BE2C (cell line): Measurements from ENCODE around the gene REXO1.

Experiments
- DNase-seq: peaks from one replicate; pipeline ENCODE4 v3.0.0-alpha.2; 2020
- H3K27me3 ChIP-seq: fragments of 250-450 bp; sonication (Bioruptor Pico); 2 replicates; pipeline ENCODE4 v1.5.1; 2020; ENCODE audit warnings: mild to moderate bottlenecking
- H3K36me3 ChIP-seq: fragments of 250-450 bp; sonication (Bioruptor Pico); 2 replicates; pipeline ENCODE4 v1.5.1; 2020; ENCODE audit warnings: mild to moderate bottlenecking
- H3K4me1 ChIP-seq: fragments of 250-450 bp; sonication (Bioruptor Pico); 2 replicates; pipeline ENCODE4 v1.5.1; 2020
- H3K4me3 ChIP-seq: 2 replicates; pipeline ENCODE4 v1.5.1; 2011; ENCODE audit warnings: low read depth, low read length
- H3K9me3 ChIP-seq: fragments of 250-450 bp; sonication (Bioruptor Pico); 2 replicates; pipeline ENCODE4 v1.5.1; 2020
- CTCF ChIP-seq: IDR thresholded peaks from 2 replicates; pipeline ENCODE4 v1.5.1; 2012; ENCODE audit warnings: mild to moderate bottlenecking, low read depth, low read length

REXO1 gene

GRCh38 chr19:1783874-1784273, 64.4 kb downstream of the REXO1 start:
- H3K9me3 ChIP-seq: peaks cover 4% of the 10 kb centered on the region
- H3K36me3 ChIP-seq: no peaks in the 10 kb centered on the region
- no peak for DNase-seq
- H3K27me3 ChIP-seq: peaks cover 44% of the 10 kb centered on the region
- no peaks in the 10 kb centered on the region for H3K4me1 ChIP-seq
- no peak overlapping the region for H3K4me3 ChIP-seq
- TF ChIP-seq CTCF: no peak

GRCh38 chr19:1783354-1783753, 64.9 kb downstream of the REXO1 start:
- DNase-seq: no peak
- Histone ChIP-seq H3K36me3 (no peaks in the 10 kb centered on the region), H3K9me3 (peaks cover 4% of the 10 kb centered on the region), H3K4me1 (no peaks in the 10 kb centered on the region), H3K27me3 (peaks cover 45% of the 10 kb centered on the region), H3K4me3 (no peak overlapping the region)
- TF ChIP-seq CTCF: no peak

GRCh38 chr19:1782521-1782920, 65.8 kb downstream of the REXO1 start:
- no peaks in the 10 kb centered on the region for H3K36me3 ChIP-seq
- H3K4me1 ChIP-seq: no peaks in the 10 kb centered on the region
- no peak for TF ChIP-seq CTCF
- H3K27me3 ChIP-seq: peaks cover 47% of the 10 kb centered on the region
- H3K9me3 ChIP-seq: peaks cover 4% of the 10 kb centered on the region
- DNase-seq: no peak
- H3K4me3 ChIP-seq: no peak overlapping the region

GRCh38 chr19:1780272-1780958, 67.9 kb downstream of the REXO1 start:
- H3K4me3 ChIP-seq: no peak overlapping the region
- TF ChIP-seq CTCF: peak; percentile 19
- H3K4me1 ChIP-seq: no peaks in the 10 kb centered on the region
- H3K36me3 ChIP-seq: no peaks in the 10 kb centered on the region
- DNase-seq: no peak
- peaks cover 4% of the 10 kb centered on the region for H3K9me3 ChIP-seq
- H3K27me3 ChIP-seq: peaks cover 65% of the 10 kb centered on the region

- DNase-seq: no peak
- H3K9me3 ChIP-seq: peaks cover 7% of the 10 kb centered on the region
- no peaks in the 10 kb centered on the region for H3K36me3 ChIP-seq
- H3K27me3 ChIP-seq: peaks cover 74% of the 10 kb centered on the region
- no peaks in the 10 kb centered on the region for H3K4me1 ChIP-seq
- TF ChIP-seq CTCF: no peak
- H3K4me3 ChIP-seq: no peak overlapping the region
These were observed 68.7 kb downstream of the REXO1 start for GRCh38 chr19:1779574-1779973.

- no peak for DNase-seq
- Histone ChIP-seq H3K4me3 (no peak overlapping the region), H3K4me1 (no peaks in the 10 kb centered on the region), H3K9me3 (peaks cover 5% of the 10 kb centered on the region), H3K36me3 (no peaks in the 10 kb centered on the region), H3K27me3 (peaks cover 76% of the 10 kb centered on the region)
- TF ChIP-seq CTCF: no peak
These were observed 71.1 kb downstream of the REXO1 start for GRCh38 chr19:1777149-1777548.
